ENCODE results near the gene KCNS1.
"Not testable (repeated sequence)": the region's sequence is repeated elsewhere in the genome, so short reads cannot be mapped to it uniquely, and the experiment has no call there.

KCNS1 gene

GRCh38 chr20:45100563-45101245 lies at the start of gene KCNS1:
Gene KCNS1 (minus strand): TSS chr20:45101127. CDS start chr20:45099236, 1,891 bp downstream.
- no peak for DNase-seq (ENCODE audit: low read depth in 2 of 2)

- no peak for DNase-seq (ENCODE audit: low read depth in 2 of 2)
Observed at GRCh38 chr20:45149062-45149461, 48.1 kb upstream of the KCNS1 start.

- DNase-seq (ENCODE audit: low read depth in 2 of 2), result no peak
Observed at GRCh38 chr20:45140836-45141235, 39.9 kb upstream of the KCNS1 start.

- DNase-seq (ENCODE audit: low read depth in 2 of 2), result not testable (repeated sequence)
Observed at GRCh38 chr20:45139733-45140375, 38.9 kb upstream of the KCNS1 start.

GRCh38 chr20:45138561-45139300 lies 37.8 kb upstream of the KCNS1 start:
- no peak for DNase-seq (ENCODE audit: low read depth in 2 of 2)

GRCh38 chr20:45136911-45137310 lies 36.0 kb upstream of the KCNS1 start:
- no peak for DNase-seq (ENCODE audit: low read depth in 2 of 2)

- no peak for DNase-seq (ENCODE audit: low read depth in 2 of 2)
Observed at GRCh38 chr20:45128099-45128498, 27.2 kb upstream of the KCNS1 start.

- DNase-seq (ENCODE audit: low read depth in 2 of 2), result no peak
Observed at GRCh38 chr20:45124365-45124764, 23.4 kb upstream of the KCNS1 start, which contains the start of gene WFDC12. Gene WFDC12 (minus strand): TSS chr20:45124465. CDS start chr20:45124447, 18 bp downstream.

GRCh38 chr20:45121388-45121787 lies 20.5 kb upstream of the KCNS1 start:
- no peak for DNase-seq (ENCODE audit: low read depth in 2 of 2)

- DNase-seq (ENCODE audit: low read depth in 2 of 2), result no peak
Observed at GRCh38 chr20:45119556-45120266, 18.8 kb upstream of the KCNS1 start.

- no peak for DNase-seq (ENCODE audit: low read depth in 2 of 2)
Observed at GRCh38 chr20:45118028-45118427, 17.1 kb upstream of the KCNS1 start.

GRCh38 chr20:45117581-45117980 lies 16.7 kb upstream of the KCNS1 start:
- no peak for DNase-seq (ENCODE audit: low read depth in 2 of 2)

- DNase-seq (ENCODE audit: low read depth in 2 of 2), result no peak
Observed at GRCh38 chr20:45115829-45116228, 14.9 kb upstream of the KCNS1 start.

- no peak for DNase-seq (ENCODE audit: low read depth in 2 of 2)
Observed at GRCh38 chr20:45115386-45115774, 14.5 kb upstream of the KCNS1 start.

- no peak for DNase-seq (ENCODE audit: low read depth in 2 of 2)
Observed at GRCh38 chr20:45114465-45115385, 13.8 kb upstream of the KCNS1 start, which contains the start of gene WFDC5. Gene WFDC5 (minus strand): TSS chr20:45115174. CDS start chr20:45115083, 91 bp downstream.

- no peak for DNase-seq (ENCODE audit: low read depth in 2 of 2)
Observed at GRCh38 chr20:45113865-45114264, 12.9 kb upstream of the KCNS1 start.

- DNase-seq (ENCODE audit: low read depth in 2 of 2), result no peak
Observed at GRCh38 chr20:45112754-45113153, 11.8 kb upstream of the KCNS1 start.

- DNase-seq (ENCODE audit: low read depth in 2 of 2), result no peak
Observed at GRCh38 chr20:45111799-45112471, 11.0 kb upstream of the KCNS1 start.

GRCh38 chr20:45111285-45111684 lies 10.4 kb upstream of the KCNS1 start:
- no peak for DNase-seq (ENCODE audit: low read depth in 2 of 2)

GRCh38 chr20:45110301-45110700 lies 9.4 kb upstream of the KCNS1 start:
- no peak for DNase-seq (ENCODE audit: low read depth in 2 of 2)
